HG03342 (cell line): ENCODE results near the gene TTF2.

Experiments
- ATAC-seq: cut with Tn5 transposase; IDR thresholded peaks from one replicate; pipeline ENCODE4 v1.9.1; 2021; ENCODE audit warnings: mild to moderate bottlenecking, moderate library complexity; ENCODE audit not compliant: unreplicated experiment

The TTF2 gene

GRCh38 chr1:117045644-117046043, 14.5 kb upstream of the TTF2 start:
- no peak for ATAC-seq

GRCh38 chr1:117046781-117047180, 13.3 kb upstream of the TTF2 start:
- ATAC-seq = no peak

GRCh38 chr1:117047271-117047670, 12.9 kb upstream of the TTF2 start:
- ATAC-seq = no peak

GRCh38 chr1:117049857-117050256, 10.3 kb upstream of the TTF2 start:
- ATAC-seq = no peak

- peak; percentile 78 for ATAC-seq
These were observed 8.7 kb upstream of the TTF2 start for GRCh38 chr1:117051224-117052064.

GRCh38 chr1:117054068-117054467, 6.1 kb upstream of the TTF2 start:
- no peak for ATAC-seq

- ATAC-seq = no peak
These were observed 1.3 kb upstream of the TTF2 start for GRCh38 chr1:117058810-117059209.

GRCh38 chr1:117059334-117059677, 820 bp upstream of the TTF2 start:
- ATAC-seq = peak; percentile 35

- ATAC-seq = peak; percentile 1
These were observed 553 bp downstream of the TTF2 start for GRCh38 chr1:117060441-117061317.

GRCh38 chr1:117061986-117062415, 1.9 kb downstream of the TTF2 start:
- peak; percentile 26 for ATAC-seq

GRCh38 chr1:117066367-117066766, 6.2 kb downstream of the TTF2 start:
- ATAC-seq = no peak

GRCh38 chr1:117067533-117068370, 7.6 kb downstream of the TTF2 start:
- ATAC-seq = peak; percentile 56

- ATAC-seq = no peak
These were observed 8.5 kb downstream of the TTF2 start for GRCh38 chr1:117068580-117068979.

GRCh38 chr1:117069220-117069844, 9.2 kb downstream of the TTF2 start:
- ATAC-seq = no peak

GRCh38 chr1:117070124-117070523, 10.0 kb downstream of the TTF2 start:
- ATAC-seq = no peak

GRCh38 chr1:117076648-117077047, 16.5 kb downstream of the TTF2 start:
- no peak for ATAC-seq

GRCh38 chr1:117077267-117077666, 17.1 kb downstream of the TTF2 start:
- ATAC-seq = no peak

GRCh38 chr1:117079737-117080136, 19.6 kb downstream of the TTF2 start:
- no peak for ATAC-seq

GRCh38 chr1:117084231-117084630, 24.1 kb downstream of the TTF2 start:
- ATAC-seq = no peak

GRCh38 chr1:117087686-117088085, 27.6 kb downstream of the TTF2 start:
- ATAC-seq = no peak

- ATAC-seq = no peak
These were observed 29.9 kb downstream of the TTF2 start for GRCh38 chr1:117089996-117090395.
